ENCODE data around the gene CDX2.
"Not testable (repeated sequence)": the region's sequence is repeated elsewhere in the genome, so short reads cannot be mapped to it uniquely, and the experiment has no call there.

Gene CDX2

DNA sequence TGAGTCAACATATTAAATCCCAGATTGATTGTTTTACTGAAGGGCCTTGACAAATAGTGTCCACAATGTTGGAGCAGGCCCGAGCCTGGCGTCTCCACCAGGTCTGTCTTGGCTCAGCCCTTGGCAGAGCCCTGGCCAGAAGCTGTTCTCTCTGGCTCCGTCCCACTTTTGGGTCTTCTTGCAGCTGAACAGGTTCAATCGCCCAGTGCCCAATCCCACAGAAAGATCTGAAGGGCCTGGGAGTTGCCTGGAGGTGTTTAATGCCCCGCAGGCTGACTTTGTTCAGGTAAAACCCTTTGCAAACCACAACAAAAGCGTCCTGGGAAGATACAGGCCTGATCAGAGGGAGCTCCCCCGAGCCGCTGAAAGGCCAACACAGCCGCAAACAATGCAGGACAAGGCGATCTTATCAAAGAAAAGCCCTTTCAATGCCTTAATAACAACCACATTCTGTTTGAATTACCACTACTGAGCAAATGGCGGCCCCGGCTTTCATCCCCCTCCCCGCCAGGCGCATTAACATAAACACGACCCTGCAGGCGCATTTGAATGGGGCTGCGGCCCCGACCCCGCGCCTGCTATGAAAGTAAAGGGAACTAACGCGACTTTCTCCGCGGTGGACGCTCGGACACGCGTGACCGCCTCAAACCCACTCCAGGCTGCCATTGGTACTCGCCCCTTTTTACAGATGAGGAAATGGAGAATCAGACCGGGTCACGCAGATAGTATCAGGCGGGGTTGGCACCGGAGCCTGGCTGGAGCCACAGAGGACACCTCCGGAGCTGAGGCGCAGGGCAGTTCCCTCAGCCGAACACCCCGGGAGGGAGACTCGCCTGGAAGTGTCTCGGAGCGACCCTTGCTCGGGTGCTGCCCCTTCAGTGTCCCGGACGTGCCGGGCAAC lies 3.1 kb downstream of the CDX2 start:
- DNase-seq (ENCODE audit: low read depth in 2 of 2), result no peak

DNA sequence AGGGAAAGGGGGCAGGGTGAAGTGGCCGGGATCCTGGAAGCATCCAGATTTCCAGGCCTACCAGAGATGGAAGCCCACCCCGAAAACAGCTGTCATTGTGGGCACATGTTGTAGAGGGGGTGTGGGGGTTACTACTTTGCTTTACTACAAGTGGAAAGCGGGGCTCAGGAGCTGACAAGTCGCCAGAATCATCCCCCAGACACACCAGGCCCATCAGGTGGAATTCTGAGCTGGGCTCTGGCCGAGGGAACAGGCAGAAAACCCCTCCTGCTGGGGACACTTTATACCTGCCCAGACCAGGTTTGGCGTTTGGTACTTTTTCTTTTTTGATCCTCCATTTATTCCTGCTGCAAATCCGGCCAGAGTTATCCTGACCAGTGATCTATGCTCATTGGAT lies 3.8 kb downstream of the CDX2 start:
- no peak for DNase-seq (ENCODE audit: low read depth in 2 of 2)

DNA sequence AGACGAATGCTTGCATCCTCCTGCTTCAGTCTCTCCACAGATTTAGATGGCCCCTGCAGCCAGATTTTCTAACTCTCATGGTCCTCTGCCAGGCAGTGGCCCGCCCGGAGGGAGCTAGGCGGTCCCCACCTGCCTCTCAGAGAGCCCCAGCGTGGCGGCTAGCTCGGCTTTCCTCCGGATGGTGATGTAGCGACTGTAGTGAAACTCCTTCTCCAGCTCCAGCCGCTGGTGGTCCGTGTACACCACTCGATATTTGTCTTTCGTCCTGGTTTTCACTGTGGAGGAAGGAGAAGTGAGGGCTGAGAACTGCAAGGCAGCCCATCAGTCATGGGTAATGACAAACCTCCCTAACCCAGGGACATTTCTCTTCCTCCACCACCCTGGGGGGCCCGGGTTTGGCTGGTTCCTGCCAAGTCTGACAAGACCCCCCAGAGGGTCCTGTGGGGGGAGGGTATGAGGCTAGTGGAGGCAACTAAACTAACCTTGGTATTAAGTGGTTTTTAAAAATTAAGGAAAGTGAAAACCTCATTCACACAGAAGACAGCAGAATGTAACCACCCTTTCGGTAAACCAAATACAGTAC lies 4.3 kb downstream of the CDX2 start:
- DNase-seq (ENCODE audit: low read depth in 2 of 2), result no peak

DNA sequence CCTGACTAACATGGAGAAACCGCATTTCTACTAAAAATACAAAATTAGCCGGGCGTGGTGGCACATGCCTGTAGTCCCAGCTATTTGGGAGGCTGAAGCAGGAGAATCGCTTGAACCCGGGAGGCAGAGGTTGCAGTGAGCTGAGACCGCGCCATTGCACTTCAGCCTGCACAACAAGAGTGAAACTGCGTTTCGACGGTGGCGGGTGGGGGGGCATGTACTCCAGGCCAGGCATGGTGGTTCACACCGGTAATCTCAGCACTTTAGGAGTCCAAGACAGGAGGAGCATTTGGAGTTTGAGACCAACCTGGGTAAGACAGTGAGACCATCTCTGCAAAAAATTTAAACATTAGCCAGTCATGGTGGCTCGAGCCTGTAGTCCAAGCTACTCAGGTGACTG lies 4.9 kb downstream of the CDX2 start:
- DNase-seq (ENCODE audit: low read depth in 2 of 2), result not testable (repeated sequence)

DNA sequence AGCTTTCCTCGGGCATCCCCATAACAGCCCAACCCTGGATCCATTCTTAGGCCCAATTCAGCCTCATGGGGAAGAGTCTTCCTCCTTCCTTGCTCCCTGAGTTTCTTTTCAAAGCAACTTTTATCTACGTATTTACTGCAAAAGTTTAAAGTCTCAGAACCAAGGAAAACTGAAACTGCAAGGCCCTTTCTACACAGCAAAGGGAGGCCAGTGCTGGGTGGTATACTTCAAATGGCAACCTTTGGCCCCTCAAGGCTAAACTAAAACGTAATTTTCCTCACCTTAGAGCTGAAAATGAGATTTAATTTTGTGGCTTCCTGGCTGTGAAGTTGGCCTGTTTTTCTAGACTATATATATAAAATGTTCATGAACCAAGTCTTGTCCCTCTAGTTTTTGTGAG lies 5.6 kb downstream of the CDX2 start:
- DNase-seq (ENCODE audit: low read depth in 2 of 2), result no peak

DNA sequence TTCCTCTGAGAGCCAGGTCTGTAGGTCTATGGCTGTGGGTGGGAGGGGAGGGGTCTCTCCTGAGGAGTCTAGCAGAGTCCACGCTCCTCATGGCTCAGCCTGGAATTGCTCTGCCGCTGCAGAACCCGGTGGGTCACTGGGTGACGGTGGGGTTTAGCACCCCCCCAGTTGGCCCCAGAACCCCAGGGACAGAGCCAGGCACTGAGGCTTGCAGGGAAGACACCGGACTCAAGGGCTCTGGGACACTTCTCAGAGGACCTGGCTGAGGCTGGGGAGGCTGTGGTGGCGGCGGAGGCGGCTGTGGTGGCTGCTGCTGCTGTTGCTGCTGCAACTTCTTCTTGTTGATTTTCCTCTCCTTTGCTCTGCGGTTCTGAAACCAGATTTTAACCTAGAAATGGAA lies 6.1 kb downstream of the CDX2 start:
- DNase-seq (ENCODE audit: low read depth in 2 of 2), result no peak

DNA sequence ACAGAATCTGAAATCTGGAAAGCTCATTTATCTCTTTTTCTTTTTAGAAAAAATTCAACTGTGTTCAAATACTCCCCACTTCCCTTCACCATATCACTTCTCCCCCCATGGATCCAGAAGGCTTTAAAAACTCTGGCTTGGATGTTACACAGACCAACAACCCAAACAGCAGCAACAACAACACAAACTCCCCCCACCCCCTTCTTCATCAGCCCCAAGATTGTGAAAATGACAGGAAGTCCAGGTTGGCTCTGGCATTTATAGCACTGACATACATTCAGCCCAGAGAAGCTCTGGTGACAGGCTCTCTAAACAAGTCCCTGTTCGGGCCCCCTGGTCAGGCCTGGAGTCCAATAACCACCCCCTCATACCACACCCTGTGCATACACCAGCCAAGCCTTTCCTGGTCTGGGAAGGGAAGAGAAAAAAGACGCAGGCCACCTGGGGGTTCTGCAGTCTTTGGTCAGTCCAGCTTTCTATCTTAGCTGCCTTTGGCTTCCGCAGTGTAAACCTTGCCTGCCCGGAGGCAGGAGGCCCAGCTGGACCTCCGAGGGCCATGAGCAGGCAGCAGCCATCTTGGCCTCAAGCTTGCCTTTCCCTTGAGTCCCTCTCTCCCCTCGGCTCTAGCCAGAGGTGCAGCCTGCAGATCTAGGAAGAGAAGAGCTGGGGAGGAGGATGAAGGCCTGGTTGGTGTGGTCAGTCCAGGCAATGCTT lies 6.8 kb downstream of the CDX2 start:
- DNase-seq (ENCODE audit: low read depth in 2 of 2), result no peak

DNA sequence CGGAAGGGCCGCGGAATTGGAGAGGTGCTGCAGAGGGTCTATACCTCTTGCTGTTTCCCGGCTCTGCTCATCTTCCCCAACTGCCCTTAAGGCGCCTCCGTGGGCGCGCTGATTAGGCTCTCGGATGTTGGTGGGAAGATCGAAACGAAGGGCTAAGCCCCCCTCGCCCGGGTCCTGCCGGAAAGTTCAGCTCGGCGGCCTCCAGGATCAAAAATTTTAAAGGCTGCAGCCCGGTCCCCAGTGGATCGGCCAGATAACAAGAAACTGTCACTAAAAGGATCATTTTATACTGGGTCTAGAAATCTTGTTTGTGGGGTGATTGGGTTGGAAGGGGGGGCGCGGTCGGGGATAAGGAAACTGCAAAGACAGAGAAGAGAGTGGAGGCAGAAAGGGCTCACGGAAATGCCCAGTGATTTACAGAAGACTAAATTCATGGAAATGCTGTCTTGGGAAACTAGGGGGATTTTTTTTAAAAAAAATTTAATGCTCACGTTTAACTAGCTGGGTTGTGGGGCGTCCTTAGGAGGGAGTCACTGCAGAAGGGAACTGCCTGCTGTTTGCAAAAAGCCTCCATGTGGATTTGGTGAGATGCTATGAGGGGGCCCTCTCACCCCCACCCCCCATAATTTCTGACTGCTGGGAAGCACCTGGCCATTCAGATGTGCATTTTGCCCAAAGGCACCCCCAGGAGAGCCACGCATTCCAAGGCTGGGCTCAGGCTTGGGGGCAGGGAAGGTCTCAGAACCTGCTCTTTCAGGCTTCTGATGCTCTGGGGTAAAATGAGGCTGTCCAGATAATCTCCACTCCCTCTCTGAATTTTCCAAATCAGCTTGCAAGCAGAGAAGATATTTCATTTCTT lies 7.7 kb downstream of the CDX2 start:
- DNase-seq (ENCODE audit: low read depth in 2 of 2), result no peak

DNA sequence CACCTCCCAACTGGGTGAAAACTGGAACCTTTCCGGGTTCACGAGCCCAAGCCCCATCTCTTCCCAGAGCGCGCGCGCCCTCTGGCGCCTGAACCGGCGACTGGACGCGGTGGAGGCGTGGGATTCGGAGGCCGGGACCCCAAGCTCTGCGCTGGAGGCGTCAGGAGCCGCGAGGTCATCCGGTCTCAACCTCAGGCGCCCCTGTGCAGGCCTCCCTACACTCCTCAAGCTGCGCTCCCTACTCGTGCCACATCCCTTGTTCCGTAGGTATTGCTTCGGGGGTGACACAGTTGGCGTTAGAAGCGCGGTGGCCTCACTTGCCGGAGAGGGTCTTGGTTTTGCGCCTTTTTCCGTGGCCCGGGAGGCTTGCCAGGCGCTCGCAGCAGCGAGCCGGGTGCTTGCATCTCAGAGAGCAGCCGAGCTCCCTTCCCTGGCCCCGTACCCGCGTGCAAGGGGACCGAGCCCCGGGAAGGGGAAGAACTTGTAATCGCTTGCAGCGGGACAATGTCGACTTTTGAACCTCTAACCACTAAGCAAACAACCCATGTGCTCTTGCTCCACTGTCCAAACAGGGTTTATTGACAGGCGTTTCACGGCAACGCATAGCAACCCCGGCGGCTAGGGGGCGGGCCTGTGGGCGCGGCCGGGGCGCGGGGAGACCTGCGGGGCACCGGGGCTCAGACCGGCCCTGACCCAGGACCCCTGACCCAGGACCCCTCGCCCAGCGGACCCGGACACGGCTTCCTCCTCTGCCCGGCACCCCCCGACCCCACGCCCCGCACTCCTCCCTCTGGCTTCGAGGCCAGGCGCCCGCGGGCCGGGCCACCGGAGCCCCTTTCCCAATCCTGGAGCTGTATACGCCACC lies 8.5 kb downstream of the CDX2 start:
- peak in 1 of 2 donors; percentile 21 for DNase-seq (ENCODE audit: low read depth in 2 of 2)

DNA sequence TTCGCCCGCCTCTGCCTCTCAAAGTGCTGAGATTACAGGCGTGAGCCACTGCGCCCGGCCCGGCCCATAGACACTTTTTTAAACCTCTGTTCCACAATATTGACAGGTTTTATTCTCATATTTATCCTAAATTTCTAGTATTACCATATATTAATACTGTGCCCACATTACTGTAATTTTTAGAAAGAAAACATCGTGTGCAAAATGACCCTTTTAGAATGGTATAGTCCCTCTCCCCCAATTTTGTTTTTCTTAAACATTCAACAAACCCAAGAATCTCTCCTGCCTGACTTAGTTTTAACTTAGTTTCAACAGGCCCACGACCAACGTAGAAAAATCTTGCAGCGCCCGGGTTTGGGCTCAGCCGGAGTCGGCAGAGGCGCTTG lies 9.1 kb downstream of the CDX2 start:
- DNase-seq (ENCODE audit: low read depth in 2 of 2), result no peak

DNA sequence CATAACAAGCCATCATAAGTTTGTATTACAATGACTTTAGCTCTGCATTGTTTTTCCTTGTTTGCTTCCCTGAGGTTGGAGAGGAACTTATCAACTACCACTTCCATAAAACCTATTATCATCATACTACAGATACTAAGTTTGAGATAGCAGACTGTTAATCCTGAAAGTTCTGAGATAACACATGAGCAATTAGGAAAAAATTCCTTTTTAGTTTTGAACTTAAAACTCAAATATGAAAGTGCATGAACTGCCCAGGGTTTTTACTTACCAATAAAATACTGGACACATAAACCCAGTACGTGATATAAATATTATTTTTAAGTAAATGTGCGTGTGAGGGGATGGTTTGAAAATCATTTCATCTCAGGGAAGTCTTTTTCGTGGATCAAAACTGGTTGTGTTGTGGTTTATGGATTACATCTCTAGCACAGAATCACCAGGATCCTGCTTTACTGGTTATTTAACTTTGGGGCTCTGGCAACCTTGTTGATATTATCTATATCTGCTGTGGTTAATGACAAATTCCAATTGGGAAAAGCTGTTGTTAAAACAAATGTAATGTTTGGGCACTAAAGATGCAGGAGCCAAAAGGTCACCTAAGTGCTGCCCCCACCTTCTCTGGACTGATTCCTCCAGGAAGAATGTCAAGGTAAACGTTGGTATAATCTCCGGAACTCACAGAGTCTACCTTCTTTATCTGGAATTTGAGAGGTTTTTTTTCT lies 12.4 kb downstream of the CDX2 start:
- no peak for DNase-seq (ENCODE audit: low read depth in 2 of 2)

DNA sequence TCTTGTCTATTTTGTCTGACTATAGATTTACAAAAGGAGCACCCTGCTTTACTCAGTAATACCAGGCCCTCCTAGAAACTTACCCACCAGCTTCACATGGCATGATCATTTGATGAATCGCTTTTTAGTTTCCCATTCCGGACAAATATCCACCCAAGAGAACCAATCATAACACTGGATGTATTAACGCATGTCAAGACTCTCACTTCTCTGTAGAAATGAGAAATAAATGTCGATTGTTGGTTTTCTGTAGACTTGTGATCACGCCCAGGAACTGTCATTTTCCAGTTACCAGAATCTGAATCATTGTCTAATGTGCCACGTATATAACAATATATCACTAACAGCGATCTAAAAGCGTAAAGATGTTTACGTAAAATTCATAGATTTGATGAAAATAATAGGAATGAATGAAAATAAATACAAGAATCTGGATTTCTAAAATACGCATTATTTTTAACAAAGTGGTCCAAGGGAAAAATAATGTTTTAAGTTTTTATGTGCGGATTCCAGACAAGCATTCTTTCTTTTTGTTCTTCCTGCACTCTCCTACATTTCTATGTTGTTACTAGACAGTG lies 14.0 kb downstream of the CDX2 start:
- no peak for DNase-seq (ENCODE audit: low read depth in 2 of 2)

DNA sequence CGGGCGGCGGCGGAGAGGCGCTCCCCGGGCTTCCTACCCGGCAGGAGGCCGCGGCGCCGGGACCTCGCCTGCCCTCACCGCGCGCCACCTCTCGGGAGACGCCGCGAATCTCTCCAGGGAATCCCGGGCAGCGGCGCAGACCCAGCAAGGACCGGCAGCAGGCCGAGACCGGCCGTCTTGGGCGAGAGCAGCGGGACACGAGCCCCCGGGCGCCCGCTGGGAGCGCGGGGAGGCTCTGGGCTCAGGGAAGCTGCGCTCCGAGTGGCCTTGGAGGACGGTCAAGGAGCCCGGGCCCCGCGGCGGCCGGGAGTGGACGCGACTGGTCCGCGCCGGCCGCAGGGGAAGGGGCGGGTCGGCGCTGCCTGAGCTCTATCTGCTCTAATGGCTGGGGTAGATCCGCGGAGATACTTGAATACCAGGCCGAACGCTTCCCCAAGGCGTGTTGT lies 14.7 kb downstream of the CDX2 start:
- DNase-seq (ENCODE audit: low read depth in 2 of 2), result no peak

DNA sequence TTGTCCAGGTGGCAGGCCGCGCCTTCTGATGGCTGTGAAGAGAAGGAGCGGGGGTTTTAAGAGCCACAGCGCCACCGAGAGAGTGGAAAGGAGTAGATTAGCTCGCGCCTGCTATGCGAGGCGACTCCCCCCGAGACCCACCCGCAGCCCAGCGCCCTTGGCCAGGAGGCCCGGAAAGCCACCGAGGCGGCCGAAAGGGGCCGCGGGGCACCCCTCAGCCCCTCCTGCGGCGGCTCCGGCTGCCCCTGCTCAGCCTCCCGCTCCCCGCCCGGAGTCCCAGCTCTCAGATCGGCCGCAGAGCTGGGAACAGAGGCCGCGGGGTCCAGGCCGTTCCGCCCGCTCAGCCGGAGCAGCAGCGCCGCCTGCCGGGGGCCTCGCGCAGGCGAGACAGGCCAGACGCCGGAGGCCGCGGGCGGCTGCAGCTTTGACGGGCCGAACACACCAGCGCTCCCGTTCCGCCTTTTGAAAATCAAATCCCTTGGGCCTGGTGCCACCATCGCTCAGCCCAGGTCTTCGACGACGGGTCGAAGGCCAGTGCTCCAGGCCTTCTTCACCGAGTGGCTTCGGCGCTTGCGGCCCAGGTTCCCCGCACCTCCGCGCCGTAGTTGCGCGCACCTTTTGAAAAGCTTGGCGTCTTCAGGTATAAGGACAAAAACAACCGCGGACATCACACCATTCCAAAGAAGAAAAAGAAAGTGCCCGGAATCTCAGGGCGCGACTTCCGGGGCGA lies 15.3 kb downstream of the CDX2 start:
- DNase-seq (ENCODE audit: low read depth in 2 of 2), result peak; percentile 53 to 61

DNA sequence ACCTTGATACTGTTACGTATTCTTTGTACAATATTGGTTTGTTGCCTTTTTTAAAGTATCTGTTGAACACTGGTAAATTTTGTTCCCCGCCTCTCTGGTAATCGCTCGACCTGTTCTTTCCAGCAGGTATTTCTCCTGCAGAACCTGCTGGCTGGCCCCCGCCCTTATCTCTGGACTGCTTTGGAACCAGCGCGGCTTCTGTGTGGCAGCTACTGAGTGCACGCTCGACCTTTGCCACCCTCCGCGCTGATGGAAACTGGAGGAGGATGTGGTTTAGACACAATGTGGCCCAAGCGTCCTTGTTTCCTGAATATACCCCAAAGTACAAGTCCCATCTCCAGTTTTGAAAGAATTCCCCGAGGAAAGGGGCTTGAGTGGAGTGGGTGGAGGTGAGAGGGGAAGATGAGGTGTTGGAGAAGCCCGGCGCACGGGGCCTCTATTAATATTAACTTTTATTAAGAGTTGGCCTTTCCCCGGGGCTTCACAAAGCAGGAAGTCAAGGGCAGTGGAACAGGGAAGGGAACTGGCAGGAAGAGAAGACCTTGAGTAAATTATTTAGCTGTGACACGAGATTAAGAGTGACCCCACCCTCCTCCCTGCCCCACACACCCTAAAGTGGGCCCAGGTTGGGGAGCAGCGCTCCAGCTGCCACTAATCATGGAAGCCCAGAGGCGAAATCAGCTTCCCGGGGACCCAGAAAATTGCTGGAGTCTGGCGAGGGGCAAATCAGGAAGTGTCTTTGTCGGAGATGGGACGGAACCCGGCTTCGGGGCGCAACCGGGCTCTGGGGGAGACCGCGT lies 16.0 kb downstream of the CDX2 start:
- DNase-seq (ENCODE audit: low read depth in 2 of 2), result no peak

DNA sequence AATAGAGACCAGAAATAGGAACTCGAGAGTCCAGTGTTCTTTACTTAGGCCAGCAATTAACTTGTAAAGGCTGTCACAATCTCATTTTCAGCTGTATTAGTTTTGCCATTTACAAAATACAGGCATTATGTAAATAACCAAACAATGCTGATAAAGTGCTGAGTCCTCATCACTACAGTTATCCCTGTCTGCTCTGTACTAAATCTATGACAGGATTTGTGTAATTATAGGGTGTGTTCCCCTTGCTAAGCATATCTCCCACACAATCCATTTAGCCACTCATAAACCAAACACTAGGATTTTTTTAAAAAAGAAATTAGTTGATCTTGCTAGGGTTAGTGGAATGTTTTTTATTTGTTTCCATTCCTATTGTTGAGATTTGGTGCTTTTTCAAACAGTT lies 26.1 kb downstream of the CDX2 start:
- DNase-seq (ENCODE audit: low read depth in 2 of 2), result no peak

DNA sequence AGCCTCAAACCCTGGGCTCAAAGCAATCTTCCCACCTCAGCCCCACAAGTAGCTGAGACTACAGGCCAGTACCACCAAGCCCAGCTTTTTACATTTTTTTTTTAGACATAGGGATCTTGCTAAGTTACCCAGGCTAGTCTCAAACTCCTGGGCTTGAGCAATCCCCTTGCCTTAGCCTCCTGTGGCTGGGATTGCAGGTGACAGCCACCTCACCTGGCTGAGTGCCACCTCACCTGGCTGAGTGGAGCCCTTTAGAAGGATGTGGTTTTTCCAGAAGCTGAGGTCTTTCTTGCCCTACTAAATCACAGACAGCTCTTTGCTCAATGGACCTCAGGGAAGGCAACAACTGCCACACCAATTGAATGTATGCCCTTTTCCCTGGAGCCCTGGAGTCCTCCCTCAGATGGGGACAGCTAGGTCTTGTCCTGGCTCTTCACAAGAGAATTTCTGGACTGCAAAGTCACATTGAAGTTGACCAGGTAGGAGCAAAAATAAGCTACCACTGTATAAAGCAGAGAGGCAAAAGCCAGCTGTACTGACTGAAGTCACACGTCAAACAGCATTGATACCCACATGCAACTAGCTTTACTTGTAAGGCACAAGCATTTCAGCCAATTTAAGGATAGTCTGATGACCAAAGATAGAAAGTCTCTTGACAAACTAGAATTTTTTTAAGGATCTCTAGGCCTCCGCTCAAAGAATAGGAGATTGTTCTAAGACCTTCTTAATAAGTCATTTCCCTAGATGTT lies 35.4 kb downstream of the CDX2 start:
- DNase-seq (ENCODE audit: low read depth in 2 of 2), result no peak

DNA sequence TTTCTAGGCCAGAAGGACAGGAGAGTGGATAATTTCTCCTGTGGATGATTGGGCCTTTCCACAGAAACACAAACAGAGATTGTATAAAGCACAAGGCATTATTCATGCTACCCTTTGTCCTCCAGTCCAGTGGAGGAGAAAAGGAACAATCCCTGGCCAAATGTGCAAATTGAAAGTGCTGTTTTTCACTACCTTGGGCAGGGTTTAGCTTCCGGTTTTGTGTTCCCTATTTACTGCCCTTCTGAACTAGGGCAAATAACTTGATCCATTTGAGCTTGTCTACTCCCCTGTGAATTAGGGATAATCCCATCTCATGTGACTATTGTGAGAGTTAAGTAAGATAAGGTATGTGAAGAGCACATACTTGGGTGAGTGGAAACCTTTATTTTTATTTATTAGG lies 36.0 kb downstream of the CDX2 start:
- DNase-seq (ENCODE audit: low read depth in 2 of 2), result no peak

Data from stimulated activated CD8-positive, alpha-beta memory T cell treated with anti-CD3 and anti-CD28 coated beads, Interleukin-15, amount 100 ng/mL, for 48 hours (primary cell).